Tibial nerve (tissue), 4 donors: ENCODE measurements around the gene TBCC.

Experiments
- CTCF ChIP-seq, 5 experiments: fragments of 200-600 bp in 3 of 5; fragments of 450-650 bp in 2 of 5; sonication (generic) in 3 of 5; IDR thresholded peaks; one replicate each; pipeline ENCODE4 v1.5.1; 2016 to 2019; ENCODE audit warnings: antibody characterized with exemption in 5 of 5, mild to moderate bottlenecking in 3 of 5, moderate library complexity in 2 of 5
- EP300 ChIP-seq, 2 donors: sonication (generic); formaldehyde crosslinking; IDR thresholded peaks; one replicate each; pipeline ENCODE4 v1.6.1; 2017; ENCODE audit warnings: antibody characterized with exemption in 2 of 2, mild to moderate bottlenecking in 1 of 2

GRCh38 chr6:42715871-42716270, 30.0 kb downstream of the TBCC start:
- no peak for TF ChIP-seq CTCF (IDR thresholded peaks at IDR 0.05)
- no peak for TF ChIP-seq EP300 (IDR thresholded peaks at IDR 0.05)
